ENCODE measurements around the gene FIGNL2. TPM values are rescaled to one million over a fixed set of nuclear protein-coding genes. Genes with fewer than 3 reads are reported as not detected.
A peak's percentile ranks its signal among the peaks of the same experiment; 100 is the strongest.

FIGNL2 gene
- total and polyA plus RNA-seq, 2 of the 4 experiments (the other 2 are of a cell fraction) = under 0.01 to 0.12 TPM

DNA sequence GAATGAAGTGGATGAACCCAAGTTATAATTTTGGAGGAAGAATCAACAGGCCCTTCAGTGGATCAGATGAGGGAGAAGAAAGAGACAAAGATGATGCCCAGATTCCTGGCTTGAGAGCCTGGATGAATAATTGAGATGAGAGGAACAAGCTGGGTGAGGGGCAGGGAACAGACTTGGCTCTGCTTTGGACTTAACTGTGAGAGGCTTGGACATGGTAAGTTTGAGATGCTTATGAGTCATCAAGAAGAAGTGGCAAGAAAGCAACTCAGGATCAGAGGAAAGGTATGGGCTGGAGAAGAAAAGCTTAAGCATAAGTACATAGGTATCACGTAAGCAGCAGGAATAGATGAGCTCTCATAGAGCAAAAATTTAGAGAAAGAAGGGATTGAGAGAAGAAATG lies 55.3 kb downstream of the FIGNL2 start:
- peaks cover 8% of the 10 kb centered on the region for H3K4me1 ChIP-seq (ENCODE audit: control insufficient read depth, insufficient read depth, low read length)
- intact Hi-C loops (cut with micrococcal nuclease) = no loop called here
- H2BK120ac ChIP-seq (ENCODE audit: low read depth, low read length) = no peak overlapping the region
- ATAC-seq (ENCODE audit: low read depth) (peak; percentile 52; the same call in 1 of the 2 replicates), DNase-seq (peak; percentile 74)
- H3K79me1 ChIP-seq (ENCODE audit: low read depth in 1 of 2, low read length in 2 of 2) = no peaks in the 10 kb centered on the region; a peak in 1 of 4 replicates
- no peak overlapping the region for H3K9ac ChIP-seq (ENCODE audit: low read depth, low read length)
- no peak overlapping the region for H2BK20ac ChIP-seq (ENCODE audit: low read depth, low read length)
- H2BK15ac ChIP-seq (ENCODE audit: low read depth, low read length) = no peak overlapping the region
- in situ Hi-C loops (cut with MboI; ENCODE audit: low sequenced_read_pairs) = no loop called here
- H3K23ac ChIP-seq (ENCODE audit: low read depth, low read length) = no peak overlapping the region
- no peak overlapping the region for H3K4me2 ChIP-seq (ENCODE audit: low read depth, low read length)
- H4K5ac ChIP-seq (ENCODE audit: low read depth, low read length) = no peak overlapping the region
- WGBS, 2 experiments (ENCODE audit: extremely low coverage in 2 of 2, insufficient read length in 1 of 2) = 80% methylated on average over 1 of the region's 1 CpG; no CpG with 5 or more reads in 1 of the 2 experiments
- H2AK5ac ChIP-seq (ENCODE audit: low read depth, low read length) = no peak overlapping the region
- no peaks in the 10 kb centered on the region for H4K20me1 ChIP-seq (ENCODE audit: insufficient read depth, low read length)
- H3K4me3 ChIP-seq (ENCODE audit: insufficient read depth, low read depth, low read length) = no peak overlapping the region
- dilution Hi-C loops (cut with HindIII; ENCODE audit: low sequenced_read_pairs, unreplicated experiment) = no loop called here
- CTCF ChIA-PET = interaction anchor here (0.6 kb wide), 1 partner anchor 117 kb away, joined by 3 read pairs; no protein-coding TSS in a partner anchor
- peaks cover 10% of the 10 kb centered on the region for H3K9me1 ChIP-seq (ENCODE audit: insufficient read depth, low read length)
- no peak overlapping the region for H2AFZ ChIP-seq (replicated peaks; ENCODE audit: low read length, poor library complexity)
- H2AK9ac ChIP-seq (replicated peaks; ENCODE audit: low read depth, low read length, poor library complexity) = no peak overlapping the region
- no peaks in the 10 kb centered on the region for H3K27me3 ChIP-seq (ENCODE audit: control insufficient read depth, insufficient read depth, low read length)
- no peak overlapping the region for H3K56ac ChIP-seq (ENCODE audit: extremely low read depth, insufficient read depth, low read length)
- H3K18ac ChIP-seq (ENCODE audit: low read depth, low read length) = no peak overlapping the region
- no TSS peak for BruUV-seq (replicated peaks)
- peaks cover 10% of the 10 kb centered on the region; the same call in 1 of the 2 replicates for H3K36me3 ChIP-seq (ENCODE audit: control insufficient read depth, insufficient read depth, low read length)
- no peak overlapping the region for H3K27ac ChIP-seq (ENCODE audit: insufficient read depth, low read length)
- POLR2A ChIA-PET (ENCODE audit: unreplicated experiment) = no interaction called here
- no peak overlapping the region for H4K91ac ChIP-seq (ENCODE audit: insufficient read depth, low read depth, low read length)
- H3K9me3 ChIP-seq (ENCODE audit: control insufficient read depth, insufficient read depth, low read length) = no peaks in the 10 kb centered on the region
- H3K14ac ChIP-seq (replicated peaks; ENCODE audit: low read depth, low read length) = no peak overlapping the region
- TF ChIP-seq FOS (IDR thresholded peaks at IDR 0.05; ENCODE audit: low read depth, low read length) (peak; percentile 49; the same call in 1 of the 2 replicates), RFX5 (IDR thresholded peaks at IDR 0.05; ENCODE audit: low read depth, low read length) (no peak)
- no peak overlapping the region for H2BK5ac ChIP-seq (ENCODE audit: low read depth, low read length, poor library complexity, severe bottlenecking)
- no peak overlapping the region for H3K4ac ChIP-seq (ENCODE audit: low read depth, low read length)
- H4K8ac ChIP-seq (ENCODE audit: low read depth in 2 of 2, low read length in 2 of 2) = no peak overlapping the region

Measured in IMR-90 (cell line).